HG03045 (cell line): ENCODE measurements around the gene NPDC1.

ENCODE experiments used
- ATAC-seq: cut with Tn5 transposase; IDR thresholded peaks from one replicate; pipeline ENCODE4 v1.9.1; 2021; ENCODE audit warnings: mild to moderate bottlenecking, moderate library complexity; ENCODE audit not compliant: unreplicated experiment

Gene NPDC1

GRCh38 chr9:137057545-137057944 is 11.6 kb upstream of the NPDC1 start:
- no peak for ATAC-seq

DNA sequence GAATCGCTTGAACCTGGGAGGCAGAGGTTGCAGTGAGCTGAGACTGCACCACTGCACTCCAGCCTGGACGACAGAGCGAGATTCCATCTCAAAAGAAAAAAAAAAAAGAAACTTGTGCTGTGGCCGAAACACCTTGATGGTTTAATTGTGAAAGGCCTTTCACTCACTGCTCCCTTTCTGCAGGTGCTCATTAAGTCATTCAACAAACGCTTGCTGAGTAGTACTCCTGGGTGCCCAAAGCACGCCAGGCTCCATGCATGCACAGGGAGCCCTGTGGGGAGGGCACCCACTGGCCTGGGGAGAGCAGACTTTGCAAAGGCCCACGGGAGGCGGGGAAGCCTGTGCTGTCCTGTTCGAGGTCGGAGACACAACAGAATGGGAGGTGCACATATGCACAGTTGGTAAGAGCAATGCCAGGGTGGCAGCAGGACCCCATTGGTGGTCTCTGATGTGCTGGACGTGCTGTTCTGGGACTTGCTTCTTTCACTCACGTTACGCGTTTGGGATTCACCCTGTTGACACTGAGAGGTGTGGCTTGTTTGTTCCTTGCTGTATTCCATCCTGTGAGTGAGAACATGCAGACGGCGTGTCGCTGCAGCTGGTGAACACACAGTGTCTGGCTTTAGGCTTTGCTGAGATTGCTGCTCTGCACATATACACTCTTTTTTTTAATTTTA is 10.9 kb upstream of the NPDC1 start:
- ATAC-seq: no peak

DNA sequence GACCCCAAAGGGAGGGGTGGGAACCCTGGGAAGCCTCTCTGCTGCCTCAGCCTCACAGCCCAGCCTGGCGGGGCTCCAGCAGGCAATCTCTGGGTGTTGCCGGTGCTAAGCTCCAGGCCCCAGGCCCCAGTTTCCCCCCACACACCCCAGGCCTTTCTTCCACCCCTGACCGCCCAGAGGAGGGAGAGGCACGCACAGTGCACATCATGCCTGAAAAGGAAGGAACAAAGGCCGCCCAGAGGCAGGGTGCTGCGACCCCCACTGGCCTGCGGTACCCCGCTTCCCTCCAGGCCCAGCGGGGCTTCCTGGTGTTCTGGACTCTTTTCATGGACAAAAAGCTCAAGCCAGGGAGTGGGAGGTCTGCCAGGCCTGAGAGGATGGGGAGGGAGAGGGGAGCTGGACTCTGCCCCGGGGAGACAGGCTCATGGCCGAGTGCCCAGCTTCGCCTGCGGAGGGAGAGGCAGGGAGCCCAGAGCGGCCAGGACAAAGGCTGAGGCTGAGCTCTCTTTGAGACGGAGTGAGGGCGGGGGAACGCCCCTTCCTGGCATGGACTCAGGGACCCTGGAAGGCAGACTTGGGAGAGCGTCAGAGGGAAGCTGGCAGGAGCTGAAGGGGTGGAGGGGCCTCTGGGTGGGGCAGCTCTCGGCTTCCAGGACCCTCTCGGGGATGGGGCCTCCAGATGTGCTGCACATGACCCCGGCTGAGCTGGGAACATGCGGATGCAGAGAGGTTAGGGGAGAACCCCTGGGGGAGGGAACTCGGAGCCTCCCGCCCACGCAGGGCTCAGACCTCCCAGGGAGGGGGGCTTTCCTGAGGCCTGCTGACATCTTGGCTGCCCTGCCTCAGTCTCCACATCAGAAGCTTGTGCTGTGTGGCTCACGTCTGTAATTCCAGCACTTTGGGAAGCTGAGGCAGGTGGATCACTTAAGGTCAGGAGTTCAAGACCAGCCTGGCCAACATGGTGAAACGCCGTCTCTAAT is 9.7 kb upstream of the NPDC1 start:
- no peak for ATAC-seq

- ATAC-seq: no peak
Observed at GRCh38 chr9:137054932-137055384, 9.0 kb upstream of the NPDC1 start.

GRCh38 chr9:137053944-137054931 is 8.3 kb upstream of the NPDC1 start, which contains the start of gene ENTPD2:
Gene ENTPD2 (minus strand): TSS chr9:137054061. CDS start chr9:137053997, 64 bp downstream.
- no peak for ATAC-seq

DNA sequence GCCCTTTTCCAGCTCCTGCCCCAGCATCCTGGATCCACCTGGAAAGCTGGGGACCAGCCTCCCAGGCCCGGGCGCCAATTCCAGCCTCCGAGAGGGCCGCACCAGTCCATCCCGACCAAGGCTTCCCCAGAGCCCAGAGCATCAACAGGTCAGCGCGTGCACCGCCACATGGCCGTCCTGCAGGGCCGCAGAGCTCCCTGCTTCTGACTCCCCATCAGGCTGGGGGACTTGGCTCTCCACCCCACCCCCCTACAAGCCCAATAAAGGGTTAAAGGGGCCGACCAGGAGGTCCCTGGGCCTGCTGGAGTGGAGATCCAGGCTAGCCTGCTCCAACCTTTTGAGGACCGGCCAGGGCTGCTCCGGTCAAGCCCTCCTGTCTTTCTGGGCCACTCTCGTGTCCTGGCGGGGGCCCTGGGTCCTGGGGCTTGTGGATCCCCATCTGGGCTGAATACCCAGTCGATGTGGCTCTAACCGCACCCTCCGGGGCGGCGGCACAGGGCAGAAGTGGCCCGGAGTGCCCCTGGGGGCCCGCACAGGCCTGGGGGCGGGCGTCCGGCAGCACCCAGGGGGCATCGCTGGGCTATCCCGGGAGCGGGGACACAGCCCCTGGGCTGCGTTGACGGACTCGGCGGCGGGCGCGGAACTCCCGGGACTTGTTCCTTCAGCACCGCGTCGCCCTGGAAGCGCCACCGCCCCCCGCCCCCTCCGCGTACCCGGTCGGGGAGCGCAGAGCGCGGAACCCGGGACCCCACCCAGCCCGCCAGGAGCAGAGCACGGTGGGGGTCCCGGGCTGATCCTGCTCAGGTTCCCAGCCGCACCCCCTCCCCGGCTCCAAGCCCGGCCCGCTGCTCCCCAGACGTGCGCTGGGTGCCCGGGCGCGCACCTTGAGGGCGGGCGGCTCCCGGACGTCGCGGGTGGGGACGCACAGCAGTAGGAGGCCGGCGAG is 7.3 kb upstream of the NPDC1 start:
- no peak for ATAC-seq

GRCh38 chr9:137052293-137052692 is 6.3 kb upstream of the NPDC1 start:
- ATAC-seq: no peak

DNA sequence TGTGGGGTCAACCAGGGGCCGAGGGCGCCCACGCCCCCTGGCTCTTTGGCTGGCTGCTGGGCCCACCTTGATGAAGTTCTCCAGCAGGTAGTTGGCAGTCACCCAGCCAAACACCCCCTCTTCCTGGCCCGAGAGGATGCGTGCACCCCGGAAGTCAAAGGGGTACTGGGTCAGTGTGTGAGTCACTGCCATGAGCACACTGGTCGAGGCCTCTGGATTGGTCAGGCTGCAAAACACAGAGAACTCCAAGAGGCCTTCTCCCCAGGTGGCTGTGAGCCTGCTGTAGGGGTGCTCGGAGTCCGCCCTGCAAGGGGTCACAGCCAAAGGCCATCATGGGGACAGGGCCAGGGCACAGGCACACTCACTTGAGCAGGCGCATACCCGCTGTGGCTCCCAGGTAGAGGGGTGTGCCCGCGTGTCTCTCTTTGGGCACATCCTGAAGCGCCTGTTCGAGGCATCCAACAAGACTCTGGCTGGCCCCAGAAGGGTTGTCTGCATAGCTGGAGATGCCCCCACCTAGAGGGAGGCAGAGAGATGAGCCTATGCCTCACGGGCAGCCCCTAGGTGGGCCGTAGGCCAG is 5.3 kb upstream of the NPDC1 start:
- ATAC-seq: no peak

DNA sequence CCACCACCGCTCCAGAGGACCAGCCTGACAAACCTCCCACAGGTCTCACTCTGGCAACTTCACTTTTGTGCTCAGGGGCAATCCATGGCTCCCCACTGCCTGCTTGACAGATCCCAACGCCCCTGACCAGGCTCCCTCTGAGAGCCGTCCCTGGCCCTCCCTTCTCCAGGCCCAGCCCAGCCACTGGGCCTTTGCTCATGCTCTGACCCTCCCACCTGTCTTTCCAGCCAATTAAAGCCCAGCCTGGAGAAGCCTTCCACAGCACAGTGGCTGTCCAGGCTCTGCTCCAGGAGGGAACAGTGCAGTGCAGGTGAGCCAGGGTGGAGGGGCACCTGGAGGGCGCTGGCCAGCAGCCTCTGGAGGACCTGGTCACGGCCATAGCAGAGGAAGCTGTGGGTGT is 4.6 kb upstream of the NPDC1 start:
- ATAC-seq: no peak

DNA sequence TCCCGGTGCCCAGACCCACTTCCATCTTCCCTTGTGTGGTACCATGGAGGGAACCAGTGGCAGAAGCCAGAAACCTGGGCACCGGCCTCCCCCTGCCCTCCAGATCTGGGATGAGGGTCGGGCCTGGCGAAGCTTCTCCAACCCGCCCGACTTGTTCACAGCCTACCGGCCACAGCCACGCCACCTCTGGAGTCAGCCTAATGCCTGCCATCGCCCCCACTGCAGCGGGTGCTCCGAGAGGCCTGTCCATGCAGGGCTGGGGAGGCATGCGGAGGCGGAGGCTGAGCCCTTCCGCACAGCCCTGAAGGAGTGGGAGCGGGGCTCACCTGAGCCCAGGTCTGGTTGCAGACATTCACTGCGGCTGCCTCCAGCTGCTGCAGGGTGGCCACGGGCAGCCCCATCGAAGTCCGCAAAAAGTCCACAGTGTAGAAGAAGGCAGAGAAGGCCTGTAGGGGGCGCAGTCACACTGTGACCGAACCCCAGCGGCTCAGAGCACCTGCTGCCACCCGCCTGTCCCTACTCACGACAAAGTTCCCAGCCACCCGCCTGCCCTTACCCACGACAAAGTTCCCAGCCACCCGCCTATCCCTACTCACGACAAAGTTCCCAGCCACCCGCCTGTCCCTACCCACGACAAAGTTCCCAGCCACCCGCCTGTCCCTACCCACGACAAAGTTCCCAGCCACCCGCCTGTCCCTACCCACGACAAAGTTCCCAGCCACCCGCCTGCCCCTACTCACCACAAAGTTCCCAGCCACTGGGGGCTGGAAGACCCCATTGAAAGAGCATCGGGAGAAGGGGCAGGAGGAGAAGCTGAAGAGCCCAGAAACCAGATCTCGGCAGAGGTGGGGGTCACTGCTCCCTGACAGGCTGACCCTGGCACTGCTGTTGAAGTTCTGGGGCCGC is 3.8 kb upstream of the NPDC1 start:
- no peak for ATAC-seq

DNA sequence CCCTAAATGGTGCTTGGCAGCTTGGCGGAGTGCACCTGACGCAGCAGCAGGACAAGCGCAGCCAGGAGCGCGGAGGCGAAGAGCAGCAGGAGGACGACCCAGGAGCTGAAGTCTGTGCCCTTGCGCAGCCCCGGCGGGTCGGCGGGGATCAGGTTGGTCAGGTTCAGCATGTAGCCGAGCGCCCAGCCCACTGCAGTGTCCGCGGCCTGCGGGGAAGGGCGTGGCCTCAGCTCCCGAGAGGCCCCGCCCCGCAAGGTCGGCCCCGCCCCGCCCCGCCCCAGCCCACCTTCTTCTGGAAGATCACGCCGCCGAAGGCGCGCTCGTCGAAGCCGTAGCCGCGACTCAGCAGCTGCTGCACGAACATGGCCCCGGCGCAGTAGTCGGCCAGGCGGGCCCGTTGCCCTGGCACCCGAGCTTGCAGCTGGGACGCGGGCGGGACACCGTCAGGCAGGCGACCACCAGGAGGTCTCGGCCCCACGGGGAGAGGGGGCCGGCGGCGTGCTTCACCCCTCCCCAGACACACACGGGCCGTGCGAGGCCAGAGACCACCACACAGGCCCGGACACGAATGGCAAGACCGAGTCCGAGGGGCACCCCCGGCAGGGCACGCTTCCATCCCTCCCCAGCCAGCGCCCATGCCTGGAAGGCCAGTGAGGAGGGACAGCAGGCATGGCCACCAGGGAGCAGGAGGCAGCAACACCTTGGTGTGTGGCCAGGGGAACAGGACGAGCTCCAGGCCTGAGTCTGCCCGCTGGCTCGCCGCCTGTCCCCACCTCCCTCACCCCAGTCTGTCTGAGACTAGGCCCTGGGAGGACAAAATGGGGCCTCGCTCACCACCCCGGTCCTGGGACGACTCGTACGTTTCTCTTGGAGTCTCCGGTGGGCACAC is 2.9 kb upstream of the NPDC1 start:
- no peak for ATAC-seq

GRCh38 chr9:137045294-137046087 is 486 bp downstream of the NPDC1 start:
- no peak for ATAC-seq

GRCh38 chr9:137044502-137045177 is 1.3 kb downstream of the NPDC1 start:
- no peak for ATAC-seq

- ATAC-seq: no peak
Observed at GRCh38 chr9:137044037-137044436, 1.9 kb downstream of the NPDC1 start.

- no peak for ATAC-seq
Observed at GRCh38 chr9:137042751-137043727, 2.9 kb downstream of the NPDC1 start.
